ENCODE data around the gene TGFB1. TPM values are rescaled to one million over a fixed set of nuclear protein-coding genes. Genes with fewer than 3 reads are reported as not detected.

TGFB1 gene
- total and polyA plus RNA-seq, 9 of the 15 experiments (the other 6 are each of a cell fraction or from before 2014, with no cell fraction given) = 0.24 to 159 (median 17.2) TPM

- TF ChIP-seq CLOCK (CRISPR knock-in tag; IDR thresholded peaks at IDR 0.05; ENCODE audit: borderline replicate concordance) = no peak
- TF ChIP-seq JUND (IDR thresholded peaks at IDR 0.05; ENCODE audit: borderline replicate concordance, low read depth, low read length) = no peak
- 0 out of 3 replicates have a peak, but pooled peaks have one; percentile 6 for TF ChIP-seq JUND (tag; IDR thresholded peaks at IDR 0.05; ENCODE audit: borderline replicate concordance, low read depth, low read length)
- TF ChIP-seq PHF20 (IDR thresholded peaks at IDR 0.05; ENCODE audit: partially characterized antibody) = no peak
- no peak for TF ChIP-seq BMI1 (IDR thresholded peaks at IDR 0.05; ENCODE audit: low read length)
- peak; percentile 50; the same call in 1 of the 2 replicates for TF ChIP-seq POLR2AphosphoS5 (IDR thresholded peaks at IDR 0.05; ENCODE audit: control insufficient read depth, insufficient read depth, low read depth, low read length)
- no peak for TF ChIP-seq CHCHD3 (CRISPR knock-in tag; IDR thresholded peaks at IDR 0.05)
- TF ChIP-seq, protein P1, sequence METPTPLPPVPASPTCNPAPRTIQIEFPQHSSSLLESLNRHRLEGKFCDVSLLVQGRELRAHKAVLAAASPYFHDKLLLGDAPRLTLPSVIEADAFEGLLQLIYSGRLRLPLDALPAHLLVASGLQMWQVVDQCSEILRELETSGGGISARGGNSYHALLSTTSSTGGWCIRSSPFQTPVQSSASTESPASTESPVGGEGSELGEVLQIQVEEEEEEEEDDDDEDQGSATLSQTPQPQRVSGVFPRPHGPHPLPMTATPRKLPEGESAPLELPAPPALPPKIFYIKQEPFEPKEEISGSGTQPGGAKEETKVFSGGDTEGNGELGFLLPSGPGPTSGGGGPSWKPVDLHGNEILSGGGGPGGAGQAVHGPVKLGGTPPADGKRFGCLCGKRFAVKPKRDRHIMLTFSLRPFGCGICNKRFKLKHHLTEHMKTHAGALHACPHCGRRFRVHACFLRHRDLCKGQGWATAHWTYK (CRISPR knock-in tag; IDR thresholded peaks at IDR 0.05) = no peak
- no peak for TF ChIP-seq ZNF146 (CRISPR knock-in tag; IDR thresholded peaks at IDR 0.05; ENCODE audit: unreplicated experiment)
- TF ChIP-seq, protein P2, sequence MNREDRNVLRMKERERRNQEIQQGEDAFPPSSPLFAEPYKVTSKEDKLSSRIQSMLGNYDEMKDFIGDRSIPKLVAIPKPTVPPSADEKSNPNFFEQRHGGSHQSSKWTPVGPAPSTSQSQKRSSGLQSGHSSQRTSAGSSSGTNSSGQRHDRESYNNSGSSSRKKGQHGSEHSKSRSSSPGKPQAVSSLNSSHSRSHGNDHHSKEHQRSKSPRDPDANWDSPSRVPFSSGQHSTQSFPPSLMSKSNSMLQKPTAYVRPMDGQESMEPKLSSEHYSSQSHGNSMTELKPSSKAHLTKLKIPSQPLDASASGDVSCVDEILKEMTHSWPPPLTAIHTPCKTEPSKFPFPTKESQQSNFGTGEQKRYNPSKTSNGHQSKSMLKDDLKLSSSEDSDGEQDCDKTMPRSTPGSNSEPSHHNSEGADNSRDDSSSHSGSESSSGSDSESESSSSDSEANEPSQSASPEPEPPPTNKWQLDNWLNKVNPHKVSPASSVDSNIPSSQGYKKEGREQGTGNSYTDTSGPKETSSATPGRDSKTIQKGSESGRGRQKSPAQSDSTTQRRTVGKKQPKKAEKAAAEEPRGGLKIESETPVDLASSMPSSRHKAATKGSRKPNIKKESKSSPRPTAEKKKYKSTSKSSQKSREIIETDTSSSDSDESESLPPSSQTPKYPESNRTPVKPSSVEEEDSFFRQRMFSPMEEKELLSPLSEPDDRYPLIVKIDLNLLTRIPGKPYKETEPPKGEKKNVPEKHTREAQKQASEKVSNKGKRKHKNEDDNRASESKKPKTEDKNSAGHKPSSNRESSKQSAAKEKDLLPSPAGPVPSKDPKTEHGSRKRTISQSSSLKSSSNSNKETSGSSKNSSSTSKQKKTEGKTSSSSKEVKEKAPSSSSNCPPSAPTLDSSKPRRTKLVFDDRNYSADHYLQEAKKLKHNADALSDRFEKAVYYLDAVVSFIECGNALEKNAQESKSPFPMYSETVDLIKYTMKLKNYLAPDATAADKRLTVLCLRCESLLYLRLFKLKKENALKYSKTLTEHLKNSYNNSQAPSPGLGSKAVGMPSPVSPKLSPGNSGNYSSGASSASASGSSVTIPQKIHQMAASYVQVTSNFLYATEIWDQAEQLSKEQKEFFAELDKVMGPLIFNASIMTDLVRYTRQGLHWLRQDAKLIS (CRISPR knock-in tag; IDR thresholded peaks at IDR 0.05) = 0 out of 2 replicates have a peak, but pooled peaks have one; percentile 16
- no peak for TF ChIP-seq NEUROD1 (IDR thresholded peaks at IDR 0.05; ENCODE audit: borderline replicate concordance, low read depth, low read length, partially characterized antibody)
- TF ChIP-seq, protein P3, sequence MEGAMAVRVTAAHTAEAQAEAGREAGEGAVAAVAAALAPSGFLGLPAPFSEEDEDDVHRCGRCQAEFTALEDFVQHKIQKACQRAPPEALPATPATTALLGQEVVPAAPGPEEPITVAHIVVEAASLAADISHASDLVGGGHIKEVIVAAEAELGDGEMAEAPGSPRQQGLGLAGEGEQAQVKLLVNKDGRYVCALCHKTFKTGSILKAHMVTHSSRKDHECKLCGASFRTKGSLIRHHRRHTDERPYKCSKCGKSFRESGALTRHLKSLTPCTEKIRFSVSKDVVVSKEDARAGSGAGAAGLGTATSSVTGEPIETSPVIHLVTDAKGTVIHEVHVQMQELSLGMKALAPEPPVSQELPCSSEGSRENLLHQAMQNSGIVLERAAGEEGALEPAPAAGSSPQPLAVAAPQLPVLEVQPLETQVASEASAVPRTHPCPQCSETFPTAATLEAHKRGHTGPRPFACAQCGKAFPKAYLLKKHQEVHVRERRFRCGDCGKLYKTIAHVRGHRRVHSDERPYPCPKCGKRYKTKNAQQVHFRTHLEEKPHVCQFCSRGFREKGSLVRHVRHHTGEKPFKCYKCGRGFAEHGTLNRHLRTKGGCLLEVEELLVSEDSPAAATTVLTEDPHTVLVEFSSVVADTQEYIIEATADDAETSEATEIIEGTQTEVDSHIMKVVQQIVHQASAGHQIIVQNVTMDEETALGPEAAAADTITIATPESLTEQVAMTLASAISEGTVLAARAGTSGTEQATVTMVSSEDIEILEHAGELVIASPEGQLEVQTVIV (CRISPR knock-in tag; IDR thresholded peaks at IDR 0.05; ENCODE audit: borderline replicate concordance) = no peak
- TF ChIP-seq, protein P4, sequence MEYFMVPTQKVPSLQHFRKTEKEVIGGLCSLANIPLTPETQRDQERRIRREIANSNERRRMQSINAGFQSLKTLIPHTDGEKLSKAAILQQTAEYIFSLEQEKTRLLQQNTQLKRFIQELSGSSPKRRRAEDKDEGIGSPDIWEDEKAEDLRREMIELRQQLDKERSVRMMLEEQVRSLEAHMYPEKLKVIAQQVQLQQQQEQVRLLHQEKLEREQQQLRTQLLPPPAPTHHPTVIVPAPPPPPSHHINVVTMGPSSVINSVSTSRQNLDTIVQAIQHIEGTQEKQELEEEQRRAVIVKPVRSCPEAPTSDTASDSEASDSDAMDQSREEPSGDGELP (CRISPR knock-in tag; IDR thresholded peaks at IDR 0.05; ENCODE audit: borderline replicate concordance) = 0 out of 2 replicates have a peak, but pooled peaks have one; percentile 43
- no peak for TF ChIP-seq ZNF444 (CRISPR knock-in tag; IDR thresholded peaks at IDR 0.05)
Measured at GRCh38 chr19:41351339-41352245, 2.1 kb downstream of the TGFB1 start (continued).
